GM19452 (cell line): Measurements from ENCODE around the gene GLRX.

Source experiments
- ATAC-seq: cut with Tn5 transposase; IDR thresholded peaks from one replicate; pipeline ENCODE4 v1.9.1; 2021; ENCODE audit not compliant: unreplicated experiment

GLRX gene

DNA sequence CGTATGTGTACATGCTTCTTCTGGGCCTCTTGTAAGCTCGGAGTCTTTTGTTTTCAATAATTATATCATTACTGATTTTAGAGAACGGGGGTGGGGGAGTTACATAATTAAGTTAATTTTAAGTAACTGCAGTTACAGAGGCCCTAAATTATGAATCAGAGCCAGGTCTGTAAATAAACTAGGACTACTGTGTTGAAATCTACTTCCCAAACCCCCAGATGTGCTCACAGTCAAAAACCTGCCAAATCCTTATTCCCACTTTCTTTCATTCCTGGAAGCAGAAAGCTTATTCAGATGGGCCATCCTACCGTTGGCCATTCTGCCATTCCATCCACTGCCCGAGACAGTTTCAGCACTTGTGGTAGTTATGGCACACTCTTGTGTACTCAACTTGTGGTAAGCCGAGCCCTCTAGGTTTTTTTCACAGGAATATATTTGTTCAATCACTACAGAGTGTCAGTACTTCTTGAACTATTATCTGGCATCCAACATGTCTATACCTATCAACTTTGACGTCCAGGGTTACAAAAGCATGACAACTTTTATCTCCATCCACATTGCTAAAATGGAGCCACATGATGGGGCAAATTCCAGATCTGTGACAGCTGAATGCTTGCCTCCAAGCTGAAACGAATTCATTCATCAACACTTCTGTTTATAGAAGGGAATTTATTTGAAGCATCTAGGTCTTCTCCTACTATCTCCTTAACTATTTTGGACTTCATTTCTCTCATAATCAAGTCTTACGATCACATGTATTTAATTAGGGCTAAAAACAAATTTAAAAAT is 37.8 kb downstream of the GLRX start:
- no peak for ATAC-seq

GRCh38 chr5:95783661-95784060 is 38.9 kb downstream of the GLRX start:
- no peak for ATAC-seq

DNA sequence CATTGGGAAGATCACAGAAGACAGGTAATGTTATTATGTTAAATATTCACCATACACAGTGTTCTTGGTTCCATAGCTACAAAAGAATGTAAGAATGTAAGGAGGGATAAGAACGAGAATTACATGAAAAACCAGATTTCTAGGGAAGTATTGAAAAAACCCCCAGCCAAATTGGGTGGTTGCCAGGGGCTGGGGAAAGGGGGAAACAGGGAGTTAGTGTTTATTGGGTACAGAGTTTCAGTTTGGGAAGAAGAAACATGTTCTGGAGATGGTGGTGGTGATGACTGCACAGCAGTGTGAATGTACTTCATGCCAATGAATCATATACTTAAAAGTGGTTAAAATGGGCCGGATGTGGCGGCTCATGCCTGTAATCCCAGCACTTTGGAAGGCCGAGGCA is 40.3 kb downstream of the GLRX start:
- no peak for ATAC-seq

DNA sequence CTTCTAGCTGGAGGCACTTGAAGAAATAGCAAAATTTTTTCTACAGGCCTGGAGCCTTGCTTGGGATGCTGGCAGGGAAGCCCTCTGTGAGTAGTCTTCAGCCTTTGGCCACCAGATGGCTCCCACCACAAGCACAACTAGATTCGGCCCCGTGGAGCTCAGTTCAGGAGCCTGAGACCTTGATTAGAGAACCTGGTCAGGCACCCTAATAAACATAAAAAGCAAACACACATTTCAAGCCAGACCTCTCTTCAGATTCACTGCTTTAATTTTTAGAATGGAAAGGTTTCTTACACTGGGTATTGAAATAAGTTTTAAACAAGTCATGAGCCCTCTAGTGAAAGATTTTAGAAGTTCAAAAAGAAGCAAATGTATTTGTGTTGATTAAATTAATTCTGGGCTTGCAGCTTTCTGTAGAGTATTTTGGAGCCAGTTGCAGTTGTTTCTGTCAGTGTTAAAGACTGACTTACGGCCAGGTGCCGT is 41.4 kb downstream of the GLRX start:
- ATAC-seq = peak; percentile 93

DNA sequence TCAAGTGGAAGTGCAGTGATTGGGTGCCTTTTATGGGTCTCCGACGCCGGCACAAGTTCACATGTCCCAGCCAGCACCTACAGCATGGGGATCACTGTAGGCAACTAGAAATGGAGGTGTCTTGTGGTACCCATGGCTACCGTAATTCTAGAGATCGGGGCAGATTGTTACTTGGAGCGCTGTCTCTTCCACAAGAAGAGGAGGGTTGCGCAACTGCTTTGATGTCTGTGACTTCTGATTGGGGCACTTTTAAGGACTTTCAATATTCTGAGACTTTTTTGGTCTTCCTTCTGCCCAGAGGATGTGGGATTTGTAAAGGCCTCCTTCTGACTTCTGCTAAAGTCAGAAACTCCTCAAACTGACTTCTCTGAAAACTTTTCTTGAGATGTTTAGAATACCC is 41.9 kb downstream of the GLRX start:
- no peak for ATAC-seq

GRCh38 chr5:95779611-95780010 is 42.9 kb downstream of the GLRX start:
- no peak for ATAC-seq

GRCh38 chr5:95778713-95779436 is 43.7 kb downstream of the GLRX start:
- no peak for ATAC-seq

DNA sequence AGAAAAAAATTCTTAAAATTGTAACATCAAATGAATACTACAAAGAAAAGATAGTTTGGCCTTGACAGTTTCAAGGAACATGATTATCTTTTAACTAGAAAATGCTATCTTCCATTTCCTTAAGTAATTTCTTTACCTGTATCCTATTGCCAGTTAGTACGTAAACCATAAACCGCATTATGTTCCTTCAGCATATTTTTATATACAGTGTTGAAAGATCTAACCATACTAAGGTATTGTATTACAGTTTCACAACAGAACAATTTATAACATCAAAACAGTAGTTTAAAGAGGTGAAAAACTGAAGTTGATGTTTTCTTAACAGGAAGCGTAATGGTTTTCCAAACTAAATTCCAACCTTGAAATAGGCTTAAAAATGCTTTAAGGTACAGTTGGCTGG is 45.1 kb downstream of the GLRX start:
- no peak for ATAC-seq

DNA sequence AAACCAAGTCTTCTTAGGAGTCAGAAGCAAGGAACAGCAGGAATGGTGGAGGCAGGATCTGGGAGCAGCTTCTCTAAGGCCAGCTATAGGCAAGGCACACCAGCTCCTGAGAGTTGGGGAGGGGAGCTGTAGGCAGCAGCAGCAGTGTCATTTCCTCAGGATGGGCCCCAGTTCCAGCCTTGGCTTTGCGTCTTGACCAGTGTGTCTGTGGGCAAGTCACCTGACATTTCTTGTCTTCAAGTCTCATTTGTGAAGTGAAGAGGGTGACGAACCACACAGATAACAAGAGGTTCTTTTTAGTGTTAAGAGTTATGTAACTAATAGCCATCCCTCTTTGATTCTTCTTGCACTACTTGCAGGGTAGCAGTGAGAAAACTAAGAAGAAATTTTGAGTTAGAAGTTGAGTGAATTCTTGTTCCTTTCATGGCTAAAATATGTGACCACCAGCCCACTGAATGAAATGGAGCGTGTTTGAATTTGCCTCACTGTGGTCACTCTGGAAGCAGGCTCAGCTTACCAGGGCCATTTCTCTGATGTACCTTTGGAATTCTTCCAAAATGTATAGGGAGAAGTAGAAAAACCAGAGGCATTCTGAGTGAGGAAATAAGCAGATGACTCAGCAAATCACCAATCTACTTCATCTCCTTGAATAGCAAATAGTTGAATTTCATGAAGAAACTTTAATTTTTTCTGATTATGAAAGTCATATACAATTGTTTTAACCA is 49.0 kb downstream of the GLRX start:
- no peak for ATAC-seq

DNA sequence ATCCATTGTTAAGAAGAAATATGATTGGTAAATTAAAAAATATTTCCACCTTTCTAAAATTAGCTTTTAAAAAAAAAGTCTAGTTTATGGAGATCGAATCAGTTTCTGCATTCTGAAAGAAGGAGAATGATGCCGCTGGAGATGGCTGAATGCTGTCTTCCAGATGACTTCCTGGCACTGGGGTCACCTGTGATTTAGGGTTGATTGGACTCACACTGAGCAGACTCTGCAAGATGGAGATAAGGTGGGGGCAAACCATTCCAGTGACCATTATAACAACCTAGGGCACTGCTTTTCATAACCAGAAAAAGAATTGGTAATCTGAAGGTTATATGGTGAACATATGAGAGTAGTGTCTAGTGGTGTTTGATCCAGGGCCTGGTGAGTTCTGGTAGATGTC is 50.6 kb downstream of the GLRX start:
- ATAC-seq = no peak

GRCh38 chr5:95770830-95771708 is 51.5 kb downstream of the GLRX start:
- ATAC-seq = no peak

- no peak for ATAC-seq
Measured at GRCh38 chr5:95768731-95769130, 53.8 kb downstream of the GLRX start.

GRCh38 chr5:95763941-95764340 is 58.6 kb downstream of the GLRX start:
- ATAC-seq = no peak
